SK-N-SH treated with all-trans-retinoic acid at 6 μM for 48 hours (cell line): ENCODE measurements around the gene TNS4.

Source experiments
- ARNTL ChIP-seq: fragments of 450-650 bp; formaldehyde crosslinking; IDR thresholded peaks from 2 replicates; pipeline ENCODE4 v1.5.0; 2020; ENCODE audit warnings: low read depth, mild to moderate bottlenecking, moderate library complexity, borderline replicate concordance
- CSDC2 ChIP-seq: fragments of 250-450 bp; sonication (Bioruptor Pico); IDR thresholded peaks from 2 replicates; pipeline ENCODE4 v1.5.0; 2020; ENCODE audit warnings: mild to moderate bottlenecking, moderate library complexity
- GLIS3 ChIP-seq: fragments of 250-450 bp; sonication (Bioruptor Pico); IDR thresholded peaks from 2 replicates; pipeline ENCODE4 v1.5.0; 2020; ENCODE audit warnings: mild to moderate bottlenecking, moderate library complexity
- ISL1 ChIP-seq: fragments of 250-450 bp; sonication (Bioruptor Pico); IDR thresholded peaks from 2 replicates; pipeline ENCODE4 v2.1.2; 2022; ENCODE audit warnings: mild to moderate bottlenecking, moderate library complexity
- OSR1 ChIP-seq: fragments of 250-450 bp; sonication (Bioruptor Pico); IDR thresholded peaks from 2 replicates; pipeline ENCODE4 v1.8.0; 2022; ENCODE audit warnings: moderate library complexity, mild to moderate bottlenecking, inconsistent platforms
- PPARA ChIP-seq: fragments of 250-450 bp; sonication (Bioruptor Pico); IDR thresholded peaks from 2 replicates; pipeline ENCODE4 v1.5.0; 2020; ENCODE audit warnings: mild to moderate bottlenecking, borderline replicate concordance
- RARB ChIP-seq: fragments of 250-450 bp; sonication (Bioruptor Pico); IDR thresholded peaks from 2 replicates; pipeline ENCODE4 v1.8.0; 2021; ENCODE audit warnings: mild to moderate bottlenecking, moderate library complexity
- TCF4 ChIP-seq: fragments of 250-450 bp; sonication (Bioruptor Pico); IDR thresholded peaks from 2 replicates; pipeline ENCODE4 v1.8.0; 2021; ENCODE audit warnings: mild to moderate bottlenecking, moderate library complexity, borderline replicate concordance
- TOX ChIP-seq: fragments of 250-450 bp; sonication (Bioruptor Pico); IDR thresholded peaks from 2 replicates; pipeline ENCODE4 v1.8.0; 2021; ENCODE audit warnings: mild to moderate bottlenecking, moderate library complexity, borderline replicate concordance
- ZFP3 ChIP-seq: fragments of 250-450 bp; sonication (Bioruptor Pico); IDR thresholded peaks from 2 replicates; pipeline ENCODE4 v1.5.0; 2020; ENCODE audit warnings: mild to moderate bottlenecking, moderate library complexity
- ZFP30 ChIP-seq: fragments of 450-650 bp; formaldehyde crosslinking; IDR thresholded peaks from 2 replicates; pipeline ENCODE4 v1.5.0; 2022; ENCODE audit warnings: mild to moderate bottlenecking, moderate library complexity
- TF ChIP-seq, protein P1 (sequence below): fragments of 250-450 bp; sonication (Bioruptor Pico); IDR thresholded peaks from 2 replicates; pipeline ENCODE4 v1.5.1; 2020; ENCODE audit warnings: low read depth, mild to moderate bottlenecking, moderate library complexity
- TF ChIP-seq, protein P2 (sequence below): fragments of 250-450 bp; sonication (Bioruptor Pico); IDR thresholded peaks from 2 replicates; pipeline ENCODE4 v1.8.0; 2021; ENCODE audit warnings: low read depth, mild to moderate bottlenecking, moderate library complexity, borderline replicate concordance
- TF ChIP-seq, protein P3 (sequence below): fragments of 250-450 bp; sonication (Bioruptor Pico); IDR thresholded peaks from 2 replicates; pipeline ENCODE4 v1.8.0; 2020; ENCODE audit warnings: mild to moderate bottlenecking, moderate library complexity, borderline replicate concordance

DNA sequence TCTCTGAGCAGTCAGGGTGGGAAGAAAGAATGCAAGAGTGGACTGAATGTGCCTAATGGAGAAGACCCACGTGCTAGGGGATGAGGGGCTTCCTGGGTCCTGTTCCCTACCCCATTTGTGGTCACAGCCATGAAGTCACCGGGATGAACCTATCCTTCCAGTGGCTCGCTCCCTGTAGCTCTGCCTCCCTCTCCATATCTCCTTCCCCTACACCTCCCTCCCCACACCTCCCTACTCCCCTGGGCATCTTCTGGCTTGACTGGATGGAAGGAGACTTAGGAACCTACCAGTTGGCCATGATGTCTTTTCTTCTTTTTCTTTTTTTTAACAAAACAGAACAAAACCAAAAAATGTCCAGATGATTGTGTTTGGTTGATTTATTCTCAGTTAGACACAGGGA, 44.1 kb downstream of the TNS4 start:
- TF ChIP-seq, protein P1, sequence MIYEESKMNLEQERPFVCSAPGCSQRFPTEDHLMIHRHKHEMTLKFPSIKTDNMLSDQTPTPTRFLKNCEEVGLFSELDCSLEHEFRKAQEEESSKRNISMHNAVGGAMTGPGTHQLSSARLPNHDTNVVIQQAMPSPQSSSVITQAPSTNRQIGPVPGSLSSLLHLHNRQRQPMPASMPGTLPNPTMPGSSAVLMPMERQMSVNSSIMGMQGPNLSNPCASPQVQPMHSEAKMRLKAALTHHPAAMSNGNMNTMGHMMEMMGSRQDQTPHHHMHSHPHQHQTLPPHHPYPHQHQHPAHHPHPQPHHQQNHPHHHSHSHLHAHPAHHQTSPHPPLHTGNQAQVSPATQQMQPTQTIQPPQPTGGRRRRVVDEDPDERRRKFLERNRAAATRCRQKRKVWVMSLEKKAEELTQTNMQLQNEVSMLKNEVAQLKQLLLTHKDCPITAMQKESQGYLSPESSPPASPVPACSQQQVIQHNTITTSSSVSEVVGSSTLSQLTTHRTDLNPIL (CRISPR knock-in tag): no peak
- TF ChIP-seq, protein P2, sequence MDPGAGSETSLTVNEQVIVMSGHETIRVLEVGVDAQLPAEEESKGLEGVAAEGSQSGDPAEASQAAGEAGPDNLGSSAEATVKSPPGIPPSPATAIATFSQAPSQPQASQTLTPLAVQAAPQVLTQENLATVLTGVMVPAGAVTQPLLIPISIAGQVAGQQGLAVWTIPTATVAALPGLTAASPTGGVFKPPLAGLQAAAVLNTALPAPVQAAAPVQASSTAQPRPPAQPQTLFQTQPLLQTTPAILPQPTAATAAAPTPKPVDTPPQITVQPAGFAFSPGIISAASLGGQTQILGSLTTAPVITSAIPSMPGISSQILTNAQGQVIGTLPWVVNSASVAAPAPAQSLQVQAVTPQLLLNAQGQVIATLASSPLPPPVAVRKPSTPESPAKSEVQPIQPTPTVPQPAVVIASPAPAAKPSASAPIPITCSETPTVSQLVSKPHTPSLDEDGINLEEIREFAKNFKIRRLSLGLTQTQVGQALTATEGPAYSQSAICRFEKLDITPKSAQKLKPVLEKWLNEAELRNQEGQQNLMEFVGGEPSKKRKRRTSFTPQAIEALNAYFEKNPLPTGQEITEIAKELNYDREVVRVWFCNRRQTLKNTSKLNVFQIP (CRISPR knock-in tag): no peak
- TF ChIP-seq ZFP3 (CRISPR knock-in tag): no peak
- TF ChIP-seq, protein P3, sequence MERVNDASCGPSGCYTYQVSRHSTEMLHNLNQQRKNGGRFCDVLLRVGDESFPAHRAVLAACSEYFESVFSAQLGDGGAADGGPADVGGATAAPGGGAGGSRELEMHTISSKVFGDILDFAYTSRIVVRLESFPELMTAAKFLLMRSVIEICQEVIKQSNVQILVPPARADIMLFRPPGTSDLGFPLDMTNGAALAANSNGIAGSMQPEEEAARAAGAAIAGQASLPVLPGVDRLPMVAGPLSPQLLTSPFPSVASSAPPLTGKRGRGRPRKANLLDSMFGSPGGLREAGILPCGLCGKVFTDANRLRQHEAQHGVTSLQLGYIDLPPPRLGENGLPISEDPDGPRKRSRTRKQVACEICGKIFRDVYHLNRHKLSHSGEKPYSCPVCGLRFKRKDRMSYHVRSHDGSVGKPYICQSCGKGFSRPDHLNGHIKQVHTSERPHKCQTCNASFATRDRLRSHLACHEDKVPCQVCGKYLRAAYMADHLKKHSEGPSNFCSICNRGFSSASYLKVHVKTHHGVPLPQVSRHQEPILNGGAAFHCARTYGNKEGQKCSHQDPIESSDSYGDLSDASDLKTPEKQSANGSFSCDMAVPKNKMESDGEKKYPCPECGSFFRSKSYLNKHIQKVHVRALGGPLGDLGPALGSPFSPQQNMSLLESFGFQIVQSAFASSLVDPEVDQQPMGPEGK (CRISPR knock-in tag): no peak
- TF ChIP-seq CSDC2 (CRISPR knock-in tag): no peak
- TF ChIP-seq TCF4 (CRISPR knock-in tag): no peak
- TF ChIP-seq ISL1 (CRISPR knock-in tag): no peak
- TF ChIP-seq GLIS3 (CRISPR knock-in tag): no peak
- TF ChIP-seq RARB (CRISPR knock-in tag): no peak
- TF ChIP-seq ARNTL (CRISPR knock-in tag): no peak
- TF ChIP-seq ZFP30 (CRISPR knock-in tag): no peak
- TF ChIP-seq PPARA (CRISPR knock-in tag): no peak
- no peak for TF ChIP-seq TOX (CRISPR knock-in tag)
- TF ChIP-seq OSR1: no peak
